Gastroesophageal sphincter (tissue), 4 donors: Measurements from ENCODE around the gene LAMA5. TPM values are rescaled to one million over a fixed set of nuclear protein-coding genes. Genes with fewer than 3 reads are reported as not detected.

Source experiments
- ATAC-seq: fragments of 150-250 bp; one replicate; pipeline ENCODE4 v1.9.1; 2016; ENCODE audit warnings: mild to moderate bottlenecking, moderate library complexity
- H3K27ac ChIP-seq, 4 donors: fragments of 200-600 bp; sonication (generic) in 3 of 4; 1 replicate in 3 of 4; 2 replicates in 1 of 4; pipeline ENCODE4 v1.5.1; 2016 to 2019
- H3K27me3 ChIP-seq: fragments of 200-600 bp; sonication (generic); one replicate; pipeline ENCODE4 v1.5.1; 2019
- H3K36me3 ChIP-seq, 2 donors: fragments of 200-600 bp; sonication (generic); one replicate each; pipeline ENCODE4 v1.5.1; 2019; ENCODE audit warnings: control low read depth in 1 of 2
- H3K4me1 ChIP-seq, 3 donors: fragments of 200-600 bp; sonication (generic); 1 replicate in 2 of 3; 2 replicates in 1 of 3; pipeline ENCODE4 v1.5.1; 2016 to 2019; ENCODE audit warnings: control low read depth in 2 of 3
- H3K4me3 ChIP-seq, 2 donors: fragments of 200-600 bp; sonication (generic); one replicate each; pipeline ENCODE4 v1.5.1; 2019; ENCODE audit warnings: mild to moderate bottlenecking in 1 of 2, moderate library complexity in 1 of 2
- H3K9me3 ChIP-seq, 3 donors: fragments of 200-600 bp; sonication (generic); one replicate each; pipeline ENCODE4 v1.5.1; 2017 to 2019; ENCODE audit warnings: control low read depth in 2 of 3
- EP300 ChIP-seq: sonication (generic); formaldehyde crosslinking; IDR thresholded peaks from one replicate; pipeline ENCODE4 v1.6.1; 2017; ENCODE audit warnings: antibody characterized with exemption, mild to moderate bottlenecking
- POLR2A ChIP-seq, 2 donors: fragments of 450-650 bp; IDR thresholded peaks; one replicate each; pipeline ENCODE4 v1.6.1; 2017; ENCODE audit warnings: antibody characterized with exemption in 2 of 2, mild to moderate bottlenecking in 2 of 2, moderate library complexity in 1 of 2
- POLR2AphosphoS5 ChIP-seq: sonication (generic); formaldehyde crosslinking; IDR thresholded peaks from one replicate; pipeline ENCODE4 v1.6.1; 2017; ENCODE audit warnings: antibody characterized with exemption
- WGBS, 2 donors: methylation state at CpG; one replicate each; pipeline ENCODE4 v1.1.5; 2018; ENCODE audit warnings: low coverage in 1 of 2; 5-methylcytosine and 5-hydroxymethylcytosine counted together
- total RNA-seq, 4 donors: library from RNA; depleted of rRNA; stranded (reverse); fragments of >200 nt; gene quantifications; one replicate each; pipeline ENCODE4 v1.1.0, GENCODE V29; 2016
- TF ChIP-seq, protein P1 (sequence below), 4 experiments: fragments of 200-600 bp in 2 of 4; fragments of 450-650 bp in 2 of 4; sonication (generic) in 1 of 4; IDR thresholded peaks; one replicate each; pipeline ENCODE4 v1.5.1; 2017 to 2019; ENCODE audit warnings: antibody characterized with exemption in 4 of 4, mild to moderate bottlenecking in 2 of 4, moderate library complexity in 2 of 4

The LAMA5 gene
- total RNA-seq, 4 donors from 2014 or later, result 58.6 to 259 (median 172) TPM

DNA sequence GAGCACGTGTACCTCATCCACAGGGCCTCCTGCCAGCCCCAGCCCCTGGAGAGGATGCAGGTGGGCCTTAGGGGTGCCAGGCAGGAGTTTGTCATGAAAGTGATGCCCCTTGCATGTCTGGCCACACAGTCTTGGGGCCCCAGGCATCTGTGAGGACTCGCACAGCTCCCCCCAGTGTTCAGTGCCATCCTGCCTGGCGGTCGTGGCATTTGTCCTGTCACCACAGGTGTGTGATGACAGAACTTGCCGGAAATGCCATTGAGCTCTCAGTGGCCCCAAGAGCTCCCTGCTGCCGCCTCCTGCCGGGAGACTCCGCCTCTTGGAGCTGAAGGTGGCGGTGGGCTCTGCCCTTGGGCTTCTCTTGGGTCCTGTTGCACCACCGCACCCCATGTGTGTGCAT is 94.9 kb downstream of the LAMA5 start:
- H3K27me3 ChIP-seq, result no peaks in the 10 kb centered on the region
- 100% methylated on average over 1 of the region's 10 CpGs; no CpG with 5 or more reads in 1 of the 2 donors for WGBS, 2 donors
- H3K36me3 ChIP-seq, result peaks cover 0 to 89% of the 10 kb centered on the region in 2 donors
- H3K9me3 ChIP-seq, result no peaks in the 10 kb centered on the region
- no peak for TF ChIP-seq EP300
- TF ChIP-seq, protein P1, sequence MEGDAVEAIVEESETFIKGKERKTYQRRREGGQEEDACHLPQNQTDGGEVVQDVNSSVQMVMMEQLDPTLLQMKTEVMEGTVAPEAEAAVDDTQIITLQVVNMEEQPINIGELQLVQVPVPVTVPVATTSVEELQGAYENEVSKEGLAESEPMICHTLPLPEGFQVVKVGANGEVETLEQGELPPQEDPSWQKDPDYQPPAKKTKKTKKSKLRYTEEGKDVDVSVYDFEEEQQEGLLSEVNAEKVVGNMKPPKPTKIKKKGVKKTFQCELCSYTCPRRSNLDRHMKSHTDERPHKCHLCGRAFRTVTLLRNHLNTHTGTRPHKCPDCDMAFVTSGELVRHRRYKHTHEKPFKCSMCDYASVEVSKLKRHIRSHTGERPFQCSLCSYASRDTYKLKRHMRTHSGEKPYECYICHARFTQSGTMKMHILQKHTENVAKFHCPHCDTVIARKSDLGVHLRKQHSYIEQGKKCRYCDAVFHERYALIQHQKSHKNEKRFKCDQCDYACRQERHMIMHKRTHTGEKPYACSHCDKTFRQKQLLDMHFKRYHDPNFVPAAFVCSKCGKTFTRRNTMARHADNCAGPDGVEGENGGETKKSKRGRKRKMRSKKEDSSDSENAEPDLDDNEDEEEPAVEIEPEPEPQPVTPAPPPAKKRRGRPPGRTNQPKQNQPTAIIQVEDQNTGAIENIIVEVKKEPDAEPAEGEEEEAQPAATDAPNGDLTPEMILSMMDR (IDR thresholded peaks at IDR 0.05), result no peak
- no peak for TF ChIP-seq POLR2AphosphoS5
- no peak for TF ChIP-seq POLR2A (IDR thresholded peaks at IDR 0.05)
- H3K4me1 ChIP-seq, result no peaks in the 10 kb centered on the region
- no peak overlapping the region for H3K27ac ChIP-seq
- H3K4me3 ChIP-seq, result no peak overlapping the region
- no peak for ATAC-seq

DNA sequence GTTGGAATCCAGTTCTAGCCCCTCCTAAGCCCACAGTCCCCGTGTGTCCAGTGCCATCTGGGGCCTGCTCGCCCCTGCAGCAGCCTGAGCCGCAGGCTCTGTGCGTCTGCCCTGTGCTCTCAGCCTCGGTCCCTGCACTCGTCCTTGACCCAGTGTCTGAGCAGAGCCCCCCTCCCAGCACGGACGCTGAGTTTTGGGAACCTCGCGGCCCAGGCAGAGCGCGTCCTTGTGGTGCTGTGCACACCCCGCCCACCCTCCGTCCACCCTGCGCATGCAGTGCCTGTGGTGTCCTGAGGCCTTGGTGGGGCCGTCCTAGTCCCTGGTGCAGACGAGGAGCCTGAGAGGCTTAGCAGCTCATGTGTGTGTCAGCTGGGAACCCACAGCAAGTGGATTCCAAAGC is 97.2 kb downstream of the LAMA5 start:
- no peak for ATAC-seq

DNA sequence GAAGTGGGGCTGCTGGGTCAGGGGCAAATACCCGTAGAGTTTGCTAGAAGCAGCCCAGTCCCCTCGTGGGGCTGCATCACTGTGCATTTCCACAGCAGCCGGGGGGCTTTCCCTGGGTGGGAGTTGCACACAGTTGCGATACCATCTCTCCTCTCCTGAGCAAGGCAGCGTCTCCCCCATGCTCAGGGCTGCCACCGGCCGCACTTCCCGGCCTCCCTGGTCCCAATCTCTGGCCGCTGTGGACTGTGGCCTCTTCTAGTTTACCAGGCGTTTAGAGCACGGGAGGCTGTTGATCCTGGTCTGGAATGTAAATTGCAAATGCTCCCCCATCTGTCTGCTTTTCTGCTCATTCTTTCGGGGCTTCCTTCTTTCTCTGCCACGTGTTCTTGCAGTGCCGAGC is 97.7 kb downstream of the LAMA5 start:
- no peak overlapping the region for H3K27ac ChIP-seq
- no peak overlapping the region for H3K4me3 ChIP-seq
- H3K9me3 ChIP-seq, result no peaks in the 10 kb centered on the region
- H3K4me1 ChIP-seq, result no peaks in the 10 kb centered on the region
- TF ChIP-seq POLR2A (IDR thresholded peaks at IDR 0.05), result no peak
- WGBS, 2 donors, result 67 to 89% methylated on average over 4 to 8 of the region's 14 CpGs
- peaks cover 0 to 91% of the 10 kb centered on the region in 2 donors for H3K36me3 ChIP-seq
- ATAC-seq, result no peak
- no peaks in the 10 kb centered on the region for H3K27me3 ChIP-seq

More for the DNA sequence above, 97.2 kb downstream of the LAMA5 start:
- TF ChIP-seq, protein P1 (IDR thresholded peaks at IDR 0.05), result no peak
- TF ChIP-seq POLR2AphosphoS5 (no peak), EP300 (no peak), POLR2A (IDR thresholded peaks at IDR 0.05) (no peak)
- no peak overlapping the region for H3K4me3 ChIP-seq
- H3K4me1 ChIP-seq, result no peaks in the 10 kb centered on the region
- no peak overlapping the region for H3K27ac ChIP-seq
- H3K27me3 ChIP-seq, result no peaks in the 10 kb centered on the region
- WGBS, 2 donors, result 90 to 100% methylated on average over 4 to 10 of the region's 17 CpGs
- H3K36me3 ChIP-seq, result peaks cover 0 to 91% of the 10 kb centered on the region in 2 donors
- H3K9me3 ChIP-seq, result no peaks in the 10 kb centered on the region

DNA sequence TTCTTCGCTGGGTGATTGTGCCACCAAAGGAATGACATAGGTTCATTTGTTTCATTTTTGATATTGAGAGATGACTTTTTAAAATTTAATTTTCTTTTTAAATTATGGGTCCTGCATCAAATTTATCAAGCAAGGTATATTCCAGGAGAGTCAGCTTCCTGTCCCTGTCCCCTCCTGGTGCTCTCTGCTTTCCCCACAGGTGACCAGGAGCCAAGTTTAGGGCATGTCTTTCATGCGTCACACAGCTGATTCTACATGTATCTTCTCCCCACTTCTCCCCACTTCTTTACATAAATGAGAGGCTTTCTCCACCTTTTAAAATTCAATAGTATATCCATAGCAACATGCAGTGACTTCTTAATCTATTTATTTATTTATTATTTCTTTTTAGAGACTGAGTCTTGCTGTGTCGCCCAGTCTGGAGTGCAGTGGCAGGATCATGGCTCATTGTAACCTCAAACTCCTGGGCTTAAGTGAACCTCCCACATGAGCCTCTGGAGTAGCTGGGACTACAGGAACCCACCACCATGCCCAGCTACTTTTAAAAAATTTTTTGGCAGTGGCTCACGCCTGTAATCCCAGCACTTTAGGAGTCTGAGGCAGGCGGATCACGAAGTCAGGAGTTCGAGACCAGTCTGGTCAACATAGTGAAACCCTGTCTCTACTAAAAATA is 98.7 kb downstream of the LAMA5 start:
- no peak overlapping the region for H3K4me3 ChIP-seq
- H3K27me3 ChIP-seq, result no peaks in the 10 kb centered on the region
- 81 to 86% methylated on average over 4 to 7 of the region's 7 CpGs for WGBS, 2 donors
- TF ChIP-seq POLR2AphosphoS5 (no peak), POLR2A (IDR thresholded peaks at IDR 0.05) (no peak), EP300 (no peak)
- TF ChIP-seq, protein P1 (IDR thresholded peaks at IDR 0.05), result no peak
- H3K36me3 ChIP-seq, result peaks cover 0 to 91% of the 10 kb centered on the region in 2 donors
- no peak for ATAC-seq
- no peak overlapping the region for H3K27ac ChIP-seq
- no peaks in the 10 kb centered on the region for H3K4me1 ChIP-seq
- no peaks in the 10 kb centered on the region for H3K9me3 ChIP-seq

DNA sequence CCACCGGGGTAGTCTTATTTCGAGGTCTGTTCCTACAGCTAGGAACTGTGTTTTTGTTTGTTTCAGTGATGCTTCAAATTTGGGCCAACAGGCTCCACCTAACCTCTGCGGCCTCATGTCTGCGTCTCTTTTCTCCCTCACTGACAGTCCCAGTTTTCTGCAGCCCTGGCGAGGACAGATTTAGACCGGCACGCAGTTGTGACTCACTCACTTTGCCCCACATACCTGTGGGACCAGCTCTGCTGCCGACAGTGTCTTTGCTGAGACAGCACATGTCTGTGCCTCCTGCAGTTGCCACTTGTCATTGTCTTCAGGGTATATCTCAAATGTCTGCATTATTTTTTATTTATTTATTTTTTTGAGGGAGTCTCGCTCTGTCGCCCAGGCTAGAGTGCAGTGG is 99.6 kb downstream of the LAMA5 start:
- H3K9me3 ChIP-seq, result no peaks in the 10 kb centered on the region
- H3K36me3 ChIP-seq, result peaks cover 0 to 91% of the 10 kb centered on the region in 2 donors
- no peaks in the 10 kb centered on the region for H3K27me3 ChIP-seq
- 90 to 97% methylated on average over 8 to 10 of the region's 10 CpGs for WGBS, 2 donors
- TF ChIP-seq, protein P1 (IDR thresholded peaks at IDR 0.05), result no peak
- no peaks in the 10 kb centered on the region for H3K4me1 ChIP-seq
- no peak overlapping the region for H3K27ac ChIP-seq
- no peak for ATAC-seq
- H3K4me3 ChIP-seq, result no peak overlapping the region
